ENCODE results near the gene SLC25A43.
"Not testable (repeated sequence)": the region's sequence is repeated elsewhere in the genome, so short reads cannot be mapped to it uniquely, and the experiment has no call there.

SLC25A43 gene

DNA sequence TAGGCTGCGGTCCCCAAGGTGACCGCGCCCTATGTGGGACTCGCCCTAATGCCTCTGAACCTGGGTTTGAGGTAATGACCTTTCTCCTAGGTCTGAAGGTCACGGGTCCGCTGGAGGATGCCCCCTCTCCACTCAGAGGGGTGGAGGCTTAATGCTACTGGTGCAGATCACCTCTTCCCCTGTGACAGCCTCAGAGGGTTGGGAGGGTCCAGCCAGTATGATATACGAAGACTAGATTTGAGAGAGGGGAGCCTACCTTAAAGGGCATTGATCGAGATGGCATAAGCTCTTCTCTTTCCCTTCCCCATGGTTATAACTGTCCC lies 70.1 kb downstream of the SLC25A43 start:
- peaks cover 22% of the 10 kb centered on the region for H3K36me3 ChIP-seq (ENCODE audit: control insufficient read depth, low read depth, low read length)

DNA sequence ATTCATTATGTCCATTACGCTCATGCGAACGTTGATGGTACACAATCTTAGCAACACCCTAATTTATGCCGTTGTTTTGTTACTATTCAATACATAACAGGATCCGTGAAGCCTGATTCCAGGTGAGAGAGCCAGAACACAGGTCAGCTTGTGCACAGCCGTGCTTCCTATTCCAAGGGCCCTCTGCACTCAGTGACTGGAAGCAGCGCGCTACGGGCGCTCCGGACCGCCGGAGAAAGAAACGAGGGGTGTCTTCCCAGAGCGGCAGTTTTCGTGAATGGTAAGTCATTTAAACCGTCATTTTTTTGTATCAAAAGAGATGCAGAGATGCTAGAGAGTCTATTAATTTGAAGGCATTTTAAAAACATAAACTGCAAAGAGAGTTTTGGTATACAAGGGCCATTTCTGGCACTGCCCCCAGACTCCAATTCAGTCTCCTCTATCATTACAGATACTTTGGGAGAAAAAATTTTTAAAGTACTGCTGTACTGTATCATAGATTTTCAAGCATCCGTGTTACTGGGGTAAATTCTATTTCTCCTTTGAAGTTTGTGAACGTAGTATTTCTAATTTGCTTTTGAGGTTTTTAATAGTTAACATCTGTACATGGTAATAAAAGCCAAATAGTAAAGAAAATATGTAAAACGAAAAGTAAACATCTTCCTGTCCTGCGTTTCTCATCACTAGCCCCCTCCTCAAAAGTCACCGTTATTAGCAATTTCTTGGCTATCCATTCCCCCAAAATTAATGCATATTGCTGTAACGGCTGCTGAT lies 75.7 kb downstream of the SLC25A43 start:
- Histone ChIP-seq H3K9ac (ENCODE audit: low read length) (no peak overlapping the region), H3K4me3 (ENCODE audit: low read length) (no peak overlapping the region), H3K27ac (ENCODE audit: low read length) (no peak overlapping the region), H3K9me3 (ENCODE audit: control insufficient read depth, low read depth, low read length) (peaks cover 11% of the 10 kb centered on the region), H3K4me1 (ENCODE audit: control insufficient read depth, low read depth, low read length) (no peaks in the 10 kb centered on the region), H3K36me3 (ENCODE audit: control insufficient read depth, low read depth, low read length) (peaks cover 17% of the 10 kb centered on the region), H3K27me3 (ENCODE audit: control insufficient read depth, insufficient read depth, low read length) (no peaks in the 10 kb centered on the region)

More for the DNA sequence above, 70.1 kb downstream of the SLC25A43 start:
- H3K27ac ChIP-seq (ENCODE audit: low read length), result no peak overlapping the region
- H3K27me3 ChIP-seq (ENCODE audit: control insufficient read depth, insufficient read depth, low read length), result no peaks in the 10 kb centered on the region
- peaks cover 6% of the 10 kb centered on the region for H3K9me3 ChIP-seq (ENCODE audit: control insufficient read depth, low read depth, low read length)
- peak overlapping the region; percentile 89 for H3K9ac ChIP-seq (ENCODE audit: low read length)
- H3K4me3 ChIP-seq (ENCODE audit: low read length), result peak overlapping the region; percentile 81
- no peaks in the 10 kb centered on the region for H3K4me1 ChIP-seq (ENCODE audit: control insufficient read depth, low read depth, low read length)

DNA sequence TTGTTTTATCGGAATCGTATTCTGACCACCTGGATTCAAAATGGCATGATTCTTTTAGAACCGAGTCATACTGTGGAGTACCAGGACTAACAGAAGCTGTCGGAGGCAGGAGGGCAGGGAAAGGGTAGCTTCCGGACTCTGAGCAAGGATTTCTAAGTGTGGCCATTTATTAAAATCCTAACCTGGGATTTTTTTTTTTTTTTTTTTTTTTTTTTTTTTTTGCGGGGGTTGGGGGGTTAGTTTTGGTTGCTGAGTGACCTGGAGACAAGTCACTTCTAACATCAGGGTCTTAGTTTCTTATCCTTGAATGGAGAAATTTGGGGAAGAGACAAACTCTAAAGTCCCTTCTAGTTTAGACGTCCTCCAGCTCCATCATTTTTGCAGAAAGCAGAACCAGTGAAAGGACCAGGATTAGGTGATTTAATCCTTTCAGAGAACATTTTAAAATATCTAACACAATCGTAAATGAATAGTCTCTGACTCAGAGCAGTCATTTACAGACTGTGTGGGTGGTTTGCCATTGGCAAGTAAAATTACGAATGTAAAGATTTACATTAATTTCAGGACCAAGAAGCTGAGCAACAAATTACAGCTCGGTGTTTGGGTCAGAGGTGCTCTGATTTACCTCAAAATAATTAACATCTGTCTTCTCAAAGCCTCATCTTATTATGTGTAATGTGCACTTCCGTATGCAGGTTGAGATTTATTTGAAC lies 76.4 kb downstream of the SLC25A43 start:
- Histone ChIP-seq H3K4me1 (ENCODE audit: control insufficient read depth, low read depth, low read length) (no peaks in the 10 kb centered on the region), H3K9me3 (ENCODE audit: control insufficient read depth, low read depth, low read length) (peaks cover 11% of the 10 kb centered on the region), H3K36me3 (ENCODE audit: control insufficient read depth, low read depth, low read length) (peaks cover 10% of the 10 kb centered on the region), H3K9ac (ENCODE audit: low read length) (no peak overlapping the region), H3K27me3 (ENCODE audit: control insufficient read depth, insufficient read depth, low read length) (no peaks in the 10 kb centered on the region), H3K4me3 (ENCODE audit: low read length) (no peak overlapping the region), H3K27ac (ENCODE audit: low read length) (no peak overlapping the region)

DNA sequence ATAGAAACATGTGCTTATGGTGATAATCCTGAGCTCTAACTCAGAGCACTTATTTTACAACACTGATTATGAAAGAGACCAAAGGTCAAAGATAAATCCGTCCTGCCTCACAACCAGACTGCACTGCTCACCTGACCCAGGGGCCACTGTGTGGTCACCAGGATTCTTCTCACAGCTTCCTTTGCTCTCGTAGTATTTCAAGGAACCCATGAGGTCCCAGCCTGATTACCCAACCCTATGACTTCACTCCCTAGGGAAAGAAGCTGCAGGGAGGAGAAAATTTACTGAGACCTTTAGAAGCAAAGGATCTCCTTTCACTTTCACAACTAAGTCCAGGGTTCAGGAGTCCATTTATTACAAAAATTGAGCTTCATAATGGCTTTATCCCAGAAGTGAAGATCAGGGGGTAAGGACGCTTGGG lies 78.7 kb downstream of the SLC25A43 start:
- Histone ChIP-seq H3K27ac (ENCODE audit: low read length) (no peak overlapping the region), H3K4me3 (ENCODE audit: low read length) (no peak overlapping the region), H3K36me3 (ENCODE audit: control insufficient read depth, low read depth, low read length) (no peaks in the 10 kb centered on the region), H3K9me3 (ENCODE audit: control insufficient read depth, low read depth, low read length) (peaks cover 8% of the 10 kb centered on the region), H3K4me1 (ENCODE audit: control insufficient read depth, low read depth, low read length) (no peaks in the 10 kb centered on the region), H3K9ac (ENCODE audit: low read length) (no peak overlapping the region), H3K27me3 (ENCODE audit: control insufficient read depth, insufficient read depth, low read length) (peaks cover under 1% of the 10 kb centered on the region)

DNA sequence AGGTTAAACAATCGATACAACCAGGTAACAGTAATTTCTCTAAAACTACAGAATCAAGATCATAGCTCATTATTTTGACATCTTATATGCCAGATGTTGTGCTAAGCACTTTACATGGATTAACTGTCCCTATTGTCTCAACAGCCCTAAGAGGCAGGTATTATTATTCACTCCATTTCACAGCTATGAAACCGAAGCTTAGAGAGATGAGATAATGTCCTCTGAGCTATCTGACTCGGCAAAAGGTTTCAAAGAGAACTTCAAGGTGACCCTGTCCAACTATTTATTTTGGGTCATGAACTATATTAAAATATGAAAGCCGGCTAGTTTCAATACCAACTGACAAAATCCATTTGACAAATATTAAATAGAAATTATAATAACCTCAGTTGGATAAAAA lies 79.4 kb downstream of the SLC25A43 start:
- no peak overlapping the region for H3K9ac ChIP-seq (ENCODE audit: low read length)
- peaks cover 5% of the 10 kb centered on the region for H3K9me3 ChIP-seq (ENCODE audit: control insufficient read depth, low read depth, low read length)
- H3K27ac ChIP-seq (ENCODE audit: low read length), result no peak overlapping the region
- H3K27me3 ChIP-seq (ENCODE audit: control insufficient read depth, insufficient read depth, low read length), result peaks cover 6% of the 10 kb centered on the region
- no peaks in the 10 kb centered on the region for H3K36me3 ChIP-seq (ENCODE audit: control insufficient read depth, low read depth, low read length)
- no peaks in the 10 kb centered on the region for H3K4me1 ChIP-seq (ENCODE audit: control insufficient read depth, low read depth, low read length)
- H3K4me3 ChIP-seq (ENCODE audit: low read length), result no peak overlapping the region

DNA sequence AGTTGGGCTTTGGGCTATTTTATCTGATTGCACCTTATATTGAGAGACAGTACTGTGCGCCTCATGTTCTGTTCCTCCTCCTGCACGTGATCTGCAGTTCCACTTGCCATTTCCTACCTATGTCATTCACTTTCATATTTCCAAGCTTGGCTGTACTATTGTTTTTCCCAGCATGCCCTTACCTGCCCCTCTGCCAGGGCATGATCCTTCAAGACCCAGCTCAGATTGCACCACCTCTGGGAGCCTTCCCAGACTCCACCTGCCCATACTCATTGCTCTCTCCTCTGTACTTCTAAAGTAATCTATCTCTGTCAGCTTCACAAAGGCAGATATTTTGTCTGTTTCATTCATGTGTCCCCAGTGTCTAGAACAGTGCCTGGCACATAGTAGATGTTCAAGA lies 80.7 kb downstream of the SLC25A43 start:
- Histone ChIP-seq H3K4me3 (ENCODE audit: low read length) (no peak overlapping the region), H3K36me3 (ENCODE audit: control insufficient read depth, low read depth, low read length) (no peaks in the 10 kb centered on the region), H3K27ac (ENCODE audit: low read length) (no peak overlapping the region), H3K9ac (ENCODE audit: low read length) (no peak overlapping the region), H3K27me3 (ENCODE audit: control insufficient read depth, insufficient read depth, low read length) (peaks cover 6% of the 10 kb centered on the region), H3K4me1 (ENCODE audit: control insufficient read depth, low read depth, low read length) (no peaks in the 10 kb centered on the region), H3K9me3 (ENCODE audit: control insufficient read depth, low read depth, low read length) (peaks cover 5% of the 10 kb centered on the region)

DNA sequence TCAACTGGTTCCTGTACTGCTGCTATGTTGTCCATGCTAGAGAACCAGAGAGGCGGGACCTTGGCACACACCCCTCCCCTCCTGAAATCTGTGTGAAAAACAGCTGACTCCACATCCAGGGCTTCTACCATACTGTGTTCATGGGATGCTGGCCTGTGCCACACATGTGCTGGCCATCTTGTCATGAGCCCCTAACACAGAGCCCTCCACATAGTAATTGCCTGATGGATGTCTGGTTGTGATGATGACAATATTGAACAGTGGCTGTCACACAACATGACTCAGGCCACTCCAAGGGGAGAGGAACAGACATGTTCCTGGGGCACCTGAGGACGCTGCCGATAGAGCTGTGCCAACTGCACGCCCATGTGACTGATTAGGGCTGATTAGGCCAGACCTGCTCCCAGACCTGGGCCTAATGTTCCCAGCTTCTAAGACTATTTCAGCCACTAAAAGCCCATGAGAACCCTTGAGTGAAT lies 82.2 kb downstream of the SLC25A43 start:
- no peaks in the 10 kb centered on the region for H3K4me1 ChIP-seq (ENCODE audit: control insufficient read depth, low read depth, low read length)
- H3K36me3 ChIP-seq (ENCODE audit: control insufficient read depth, low read depth, low read length), result no peaks in the 10 kb centered on the region
- H3K9me3 ChIP-seq (ENCODE audit: control insufficient read depth, low read depth, low read length), result no peaks in the 10 kb centered on the region
- no peak overlapping the region for H3K9ac ChIP-seq (ENCODE audit: low read length)
- peaks cover 6% of the 10 kb centered on the region for H3K27me3 ChIP-seq (ENCODE audit: control insufficient read depth, insufficient read depth, low read length)
- no peak overlapping the region for H3K27ac ChIP-seq (ENCODE audit: low read length)
- no peak overlapping the region for H3K4me3 ChIP-seq (ENCODE audit: low read length)

DNA sequence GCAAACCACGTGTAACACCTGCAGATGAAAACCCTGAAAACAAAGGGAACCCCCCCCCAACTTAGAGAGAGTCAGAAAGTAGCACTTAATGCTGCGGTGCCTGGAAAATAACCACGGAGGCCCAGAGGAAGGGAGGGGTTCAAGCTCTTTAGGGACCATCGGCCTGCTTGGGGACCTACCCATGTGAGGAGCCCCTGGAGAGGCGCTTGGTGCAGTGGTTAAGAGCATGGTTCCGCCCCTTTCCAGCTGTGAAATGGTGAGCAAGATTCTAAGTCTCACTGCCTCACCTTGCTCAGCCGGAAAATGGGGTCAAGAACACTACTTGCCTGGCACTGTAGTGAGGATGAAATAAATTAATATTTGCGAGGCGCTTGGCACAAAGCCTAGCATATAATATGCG lies 82.9 kb downstream of the SLC25A43 start:
- peak overlapping the region; percentile 38 for H3K9ac ChIP-seq (ENCODE audit: low read length)
- H3K27ac ChIP-seq (ENCODE audit: low read length), result no peak overlapping the region
- H3K4me3 ChIP-seq (ENCODE audit: low read length), result peak overlapping the region; percentile 46
- peaks cover 6% of the 10 kb centered on the region for H3K27me3 ChIP-seq (ENCODE audit: control insufficient read depth, insufficient read depth, low read length)
- H3K4me1 ChIP-seq (ENCODE audit: control insufficient read depth, low read depth, low read length), result no peaks in the 10 kb centered on the region
- no peaks in the 10 kb centered on the region for H3K9me3 ChIP-seq (ENCODE audit: control insufficient read depth, low read depth, low read length)
- no peaks in the 10 kb centered on the region for H3K36me3 ChIP-seq (ENCODE audit: control insufficient read depth, low read depth, low read length)

DNA sequence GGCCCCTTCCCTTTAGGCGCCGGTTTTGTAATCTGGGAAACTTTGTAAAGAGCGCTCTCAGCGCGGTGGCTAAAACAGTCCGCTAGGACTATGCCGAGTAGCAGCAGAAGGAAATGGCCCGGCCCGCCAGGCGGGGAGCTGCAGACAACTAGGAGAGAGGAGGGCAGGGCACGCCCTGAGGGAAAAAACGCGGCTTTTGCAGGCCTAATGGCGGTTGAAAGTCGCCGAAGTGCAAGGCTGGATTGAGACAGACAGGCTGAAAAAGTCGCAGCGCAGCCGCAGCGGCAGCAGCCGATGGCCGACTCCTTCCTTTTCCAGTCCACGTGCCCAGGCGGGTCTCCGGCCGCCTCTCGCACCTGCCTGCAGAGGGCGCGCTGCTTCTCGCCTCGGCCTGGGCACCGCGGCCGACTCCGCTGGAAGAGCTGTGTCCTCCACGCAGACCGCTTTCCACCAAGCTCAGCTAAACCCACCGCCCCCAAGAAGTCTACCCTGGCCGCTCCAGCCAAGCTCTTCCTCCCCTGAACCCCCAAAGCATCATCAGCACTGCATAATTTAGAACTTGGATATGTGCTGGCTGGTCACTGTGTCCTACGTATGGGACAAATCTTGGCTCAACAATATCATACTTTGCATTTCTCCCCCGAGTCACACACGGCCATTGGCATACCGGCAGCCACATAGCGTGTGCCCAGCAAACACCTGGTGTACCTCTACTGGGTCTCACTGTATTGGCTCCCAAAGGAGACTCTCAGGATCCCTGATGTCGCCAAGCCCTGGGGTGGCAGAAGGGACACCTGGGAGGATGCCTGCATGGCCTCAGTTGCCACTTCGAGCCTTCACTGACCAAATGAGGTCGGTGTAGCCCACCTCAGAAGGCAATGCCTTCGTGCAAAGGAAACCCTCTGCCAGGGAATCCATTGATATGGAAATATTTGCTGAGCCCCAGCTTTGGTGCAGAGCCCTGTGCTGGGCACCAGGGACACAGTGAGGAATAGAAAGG lies 83.6 kb downstream of the SLC25A43 start:
- H3K4me3 ChIP-seq (ENCODE audit: low read length), result peak overlapping the region; percentile 46
- H3K9ac ChIP-seq (ENCODE audit: low read length), result peak overlapping the region; percentile 38
- no peak overlapping the region for H3K27ac ChIP-seq (ENCODE audit: low read length)

DNA sequence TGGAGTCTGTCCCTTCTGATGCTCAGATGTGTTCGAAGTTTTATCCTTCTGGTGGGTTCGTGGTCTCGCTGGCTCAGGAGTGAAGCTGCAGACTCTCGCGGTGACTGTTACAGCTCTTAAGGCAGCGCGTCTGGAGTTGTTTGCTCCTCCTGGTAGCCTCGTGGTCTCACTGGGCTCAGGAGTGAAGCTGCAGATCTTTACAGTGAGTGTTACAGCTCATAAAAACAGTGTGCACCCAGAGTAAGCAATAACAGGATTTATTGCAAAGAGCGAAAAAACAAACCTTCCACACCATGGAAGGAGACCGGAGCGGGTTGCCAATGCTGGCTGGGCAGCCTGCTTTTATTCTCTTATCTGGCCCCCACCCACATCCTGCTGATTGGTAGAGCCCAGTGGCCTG lies 87.6 kb downstream of the SLC25A43 start:
- H3K36me3 ChIP-seq (ENCODE audit: control insufficient read depth, low read depth, low read length), result no peaks in the 10 kb centered on the region
- no peak overlapping the region for H3K27ac ChIP-seq (ENCODE audit: low read length)
- H3K27me3 ChIP-seq (ENCODE audit: control insufficient read depth, insufficient read depth, low read length), result peaks cover 6% of the 10 kb centered on the region
- no peaks in the 10 kb centered on the region for H3K9me3 ChIP-seq (ENCODE audit: control insufficient read depth, low read depth, low read length)
- H3K4me3 ChIP-seq (ENCODE audit: low read length), result no peak overlapping the region
- no peaks in the 10 kb centered on the region for H3K4me1 ChIP-seq (ENCODE audit: control insufficient read depth, low read depth, low read length)
- H3K9ac ChIP-seq (ENCODE audit: low read length), result no peak overlapping the region

More for the DNA sequence above, 83.6 kb downstream of the SLC25A43 start:
- Histone ChIP-seq H3K9me3 (ENCODE audit: control insufficient read depth, low read depth, low read length) (no peaks in the 10 kb centered on the region), H3K36me3 (ENCODE audit: control insufficient read depth, low read depth, low read length) (no peaks in the 10 kb centered on the region), H3K27me3 (ENCODE audit: control insufficient read depth, insufficient read depth, low read length) (peaks cover 6% of the 10 kb centered on the region), H3K4me1 (ENCODE audit: control insufficient read depth, low read depth, low read length) (no peaks in the 10 kb centered on the region)

DNA sequence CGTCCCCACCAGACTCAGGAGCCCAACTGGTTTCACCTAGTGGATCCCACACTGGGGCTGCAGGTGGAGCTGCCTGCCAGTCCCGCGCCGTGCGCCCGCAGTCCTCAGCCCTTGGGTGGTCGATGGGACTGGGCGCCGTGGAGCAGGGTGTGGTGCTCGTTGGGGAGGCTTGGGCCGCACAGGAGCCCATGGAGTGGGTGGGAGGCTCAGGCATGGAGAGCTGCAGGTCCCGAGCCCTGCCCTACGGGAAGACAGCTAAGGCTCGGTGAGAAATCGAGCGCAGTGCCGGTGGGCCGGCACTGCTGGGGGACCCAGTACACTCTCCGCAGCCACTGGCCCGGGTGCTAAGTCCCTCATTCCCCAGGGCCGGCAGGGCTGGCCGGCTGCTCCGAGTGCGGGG lies 88.6 kb downstream of the SLC25A43 start:
- H3K9ac ChIP-seq (ENCODE audit: low read length); H3K9me3 ChIP-seq (ENCODE audit: control insufficient read depth, low read depth, low read length); H3K36me3 ChIP-seq (ENCODE audit: control insufficient read depth, low read depth, low read length); H3K27ac ChIP-seq (ENCODE audit: low read length); H3K4me1 ChIP-seq (ENCODE audit: control insufficient read depth, low read depth, low read length); H3K4me3 ChIP-seq (ENCODE audit: low read length); H3K27me3 ChIP-seq (ENCODE audit: control insufficient read depth, insufficient read depth, low read length): not testable (repeated sequence)
